C4-2B (cell line): ENCODE data around the gene CPSF4.

Experiments
- ZFX ChIP-seq: fragments of 450-650 bp; IDR thresholded peaks from 2 replicates; pipeline ENCODE4 v1.6.1; 2017
- TF ChIP-seq, protein P1 (sequence below): fragments of 450-650 bp; conservative IDR thresholded peaks from 2 replicates; pipeline ENCODE4 v1.5.1; 2017; ENCODE audit warnings: mild to moderate bottlenecking

DNA sequence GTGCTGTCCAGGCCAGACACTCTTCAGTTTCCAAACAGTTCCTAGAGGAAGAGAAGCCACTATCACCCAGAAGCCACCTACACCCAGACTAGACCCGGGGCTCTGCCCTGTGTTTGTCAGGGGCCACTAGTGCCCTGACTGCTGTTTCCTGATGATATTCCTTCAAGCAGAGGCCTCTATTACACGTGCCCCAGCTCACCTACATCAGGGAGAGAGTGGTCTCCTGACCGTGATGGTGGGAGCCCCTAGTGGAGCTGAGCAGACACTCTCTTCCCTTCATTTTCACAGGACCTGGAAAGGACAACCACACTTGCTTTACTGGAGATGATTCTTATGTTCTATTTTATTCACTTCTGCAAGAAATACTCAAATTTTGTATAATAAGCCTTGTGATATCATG is 52.1 kb downstream of the CPSF4 start:
- TF ChIP-seq, protein P1, sequence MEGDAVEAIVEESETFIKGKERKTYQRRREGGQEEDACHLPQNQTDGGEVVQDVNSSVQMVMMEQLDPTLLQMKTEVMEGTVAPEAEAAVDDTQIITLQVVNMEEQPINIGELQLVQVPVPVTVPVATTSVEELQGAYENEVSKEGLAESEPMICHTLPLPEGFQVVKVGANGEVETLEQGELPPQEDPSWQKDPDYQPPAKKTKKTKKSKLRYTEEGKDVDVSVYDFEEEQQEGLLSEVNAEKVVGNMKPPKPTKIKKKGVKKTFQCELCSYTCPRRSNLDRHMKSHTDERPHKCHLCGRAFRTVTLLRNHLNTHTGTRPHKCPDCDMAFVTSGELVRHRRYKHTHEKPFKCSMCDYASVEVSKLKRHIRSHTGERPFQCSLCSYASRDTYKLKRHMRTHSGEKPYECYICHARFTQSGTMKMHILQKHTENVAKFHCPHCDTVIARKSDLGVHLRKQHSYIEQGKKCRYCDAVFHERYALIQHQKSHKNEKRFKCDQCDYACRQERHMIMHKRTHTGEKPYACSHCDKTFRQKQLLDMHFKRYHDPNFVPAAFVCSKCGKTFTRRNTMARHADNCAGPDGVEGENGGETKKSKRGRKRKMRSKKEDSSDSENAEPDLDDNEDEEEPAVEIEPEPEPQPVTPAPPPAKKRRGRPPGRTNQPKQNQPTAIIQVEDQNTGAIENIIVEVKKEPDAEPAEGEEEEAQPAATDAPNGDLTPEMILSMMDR = no peak
- TF ChIP-seq ZFX = no peak
